H1 (cell line): ENCODE measurements around the gene THRB.

ENCODE experiments used
- CBX5 ChIP-seq: fragments of 300-800, 300-1000 bp; sonication (generic); IDR thresholded peaks from 2 replicates; pipeline ENCODE4 v1.7.1; 2016; ENCODE audit warnings: antibody characterized with exemption, low read length, low read depth
- CEBPB ChIP-seq: IDR thresholded peaks from 2 replicates; pipeline ENCODE4 v1.6.1; 2012; ENCODE audit warnings: low read depth, low read length
- GABPA ChIP-seq: IDR thresholded peaks from 2 replicates; pipeline ENCODE4 v1.6.1; 2011; ENCODE audit warnings: mild to moderate bottlenecking, low read length, moderate library complexity, borderline replicate concordance; ENCODE audit not compliant: insufficient read depth
- HDAC6 ChIP-seq: IDR thresholded peaks from one replicate; pipeline ENCODE4 v1.7.1; 2012; ENCODE audit warnings: low read depth, mild to moderate bottlenecking, inconsistent platforms, low read length, moderate library complexity
- JUND ChIP-seq: IDR thresholded peaks from 2 replicates; pipeline ENCODE4 v1.6.1; 2011; ENCODE audit warnings: mild to moderate bottlenecking, improper control_type of control experiment, low read length
- MAFK ChIP-seq: IDR thresholded peaks from 2 replicates; pipeline ENCODE4 v1.6.1; 2012; ENCODE audit warnings: low read depth, mild to moderate bottlenecking, improper control_type of control experiment, low read length
- POLR2AphosphoS5 ChIP-seq: IDR thresholded peaks from 2 replicates; pipeline ENCODE4 v1.6.1; 2011; ENCODE audit warnings: low read depth, low read length
- TCF12 ChIP-seq: IDR thresholded peaks from 2 replicates; pipeline ENCODE4 v1.6.1; 2011; ENCODE audit warnings: low read depth, mild to moderate bottlenecking, low read length
- YY1 ChIP-seq: IDR thresholded peaks from 2 replicates; pipeline ENCODE4 v1.6.1; 2011; ENCODE audit warnings: low read depth, mild to moderate bottlenecking, low read length
- TF ChIP-seq, protein P1 (sequence below), 3 experiments: IDR thresholded peaks; 1 replicate in 2 of 3; 2 replicates in 1 of 3; pipeline versions ENCODE4 v1.5.1 to v1.6.1; 2011; ENCODE audit warnings: low read length in 3 of 3, mild to moderate bottlenecking in 3 of 3, inconsistent platforms in 2 of 3, low read depth in 1 of 3, moderate library complexity in 1 of 3; ENCODE audit not compliant: insufficient read depth in 1 of 3; ENCODE audit errors: control extremely low read depth in 1 of 3

DNA sequence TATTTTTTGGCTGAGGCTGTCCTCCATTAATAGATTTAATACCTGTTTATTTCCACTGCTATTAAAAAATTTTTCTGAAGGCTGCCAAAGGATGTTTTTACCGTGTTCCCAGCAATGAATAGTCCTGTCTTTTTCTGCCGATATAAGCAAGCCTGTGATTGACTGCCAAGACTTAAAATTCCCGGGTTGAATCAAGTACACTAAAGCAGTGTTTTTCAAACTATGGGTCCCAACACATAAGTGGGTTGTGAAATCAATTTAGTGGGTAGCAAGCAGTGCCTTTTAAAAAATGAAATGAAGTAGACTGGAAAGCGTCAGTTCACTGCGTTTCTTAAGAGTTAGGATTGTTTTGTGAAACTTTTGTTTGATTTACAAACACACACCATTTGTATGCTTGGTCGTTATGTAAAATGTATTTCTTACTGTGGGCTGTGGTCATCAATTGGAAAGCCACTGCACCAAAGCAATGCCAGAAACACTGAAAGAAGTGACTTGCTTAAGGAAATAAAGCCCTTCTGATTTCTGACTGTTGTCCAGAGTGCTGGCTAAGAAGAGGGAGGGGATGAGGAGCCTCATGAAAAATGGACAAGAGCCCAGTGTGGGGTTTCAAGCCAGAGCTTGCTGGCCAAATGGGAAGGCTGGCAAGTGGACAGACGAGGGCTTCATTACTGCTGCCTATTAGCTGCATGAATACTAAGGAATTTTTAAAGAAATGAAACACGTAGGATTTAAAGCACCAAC, 206.0 kb downstream of the THRB start:
- TF ChIP-seq, protein P1, sequence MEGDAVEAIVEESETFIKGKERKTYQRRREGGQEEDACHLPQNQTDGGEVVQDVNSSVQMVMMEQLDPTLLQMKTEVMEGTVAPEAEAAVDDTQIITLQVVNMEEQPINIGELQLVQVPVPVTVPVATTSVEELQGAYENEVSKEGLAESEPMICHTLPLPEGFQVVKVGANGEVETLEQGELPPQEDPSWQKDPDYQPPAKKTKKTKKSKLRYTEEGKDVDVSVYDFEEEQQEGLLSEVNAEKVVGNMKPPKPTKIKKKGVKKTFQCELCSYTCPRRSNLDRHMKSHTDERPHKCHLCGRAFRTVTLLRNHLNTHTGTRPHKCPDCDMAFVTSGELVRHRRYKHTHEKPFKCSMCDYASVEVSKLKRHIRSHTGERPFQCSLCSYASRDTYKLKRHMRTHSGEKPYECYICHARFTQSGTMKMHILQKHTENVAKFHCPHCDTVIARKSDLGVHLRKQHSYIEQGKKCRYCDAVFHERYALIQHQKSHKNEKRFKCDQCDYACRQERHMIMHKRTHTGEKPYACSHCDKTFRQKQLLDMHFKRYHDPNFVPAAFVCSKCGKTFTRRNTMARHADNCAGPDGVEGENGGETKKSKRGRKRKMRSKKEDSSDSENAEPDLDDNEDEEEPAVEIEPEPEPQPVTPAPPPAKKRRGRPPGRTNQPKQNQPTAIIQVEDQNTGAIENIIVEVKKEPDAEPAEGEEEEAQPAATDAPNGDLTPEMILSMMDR (IDR thresholded peaks at IDR 0.05; ENCODE audit: control extremely low read depth in 1 of 3, insufficient read depth in 1 of 3, low read depth in 1 of 3, low read length in 3 of 3) = no peak
- TF ChIP-seq CBX5 (no peak), CEBPB (no peak), YY1 (no peak), JUND (no peak), GABPA (no peak), TCF12 (no peak), HDAC6 (no peak), MAFK (no peak), POLR2AphosphoS5 (no peak)
